Muscle of arm (tissue), 12 donors: ENCODE data around the gene ATP5F1B. TPM values are rescaled to one million over a fixed set of nuclear protein-coding genes. Genes with fewer than 3 reads are reported as not detected.
A peak's percentile ranks its signal among the peaks of the same experiment; 100 is the strongest.
"Not testable (repeated sequence)": the region's sequence is repeated elsewhere in the genome, so short reads cannot be mapped to it uniquely, and the experiment has no call there.

Experiments
- DNase-seq: peaks from one replicate; pipeline ENCODE4 v3.0.0-alpha.2; 2013
- polyA plus RNA-seq, 12 donors: library from polyadenylated mRNA; unstranded; fragments of 120-200 nt; gene quantifications; one replicate each; pipeline ENCODE4 v1.2.1, GENCODE V29; 2013; ENCODE audit not compliant: insufficient read length in 12 of 12

The ATP5F1B gene
- polyA plus RNA-seq, 12 donors = 327 to 788 (median 683) TPM; not detected in 1

- no peak for DNase-seq
These were observed 13.1 kb upstream of the ATP5F1B start for GRCh38 chr12:56658921-56659320.

GRCh38 chr12:56657416-56658379 lies 11.9 kb upstream of the ATP5F1B start:
- DNase-seq = no peak

GRCh38 chr12:56653781-56654180 lies 8.0 kb upstream of the ATP5F1B start:
- DNase-seq = not testable (repeated sequence)

- not testable (repeated sequence) for DNase-seq
These were observed 2.2 kb upstream of the ATP5F1B start for GRCh38 chr12:56648023-56648422.

- no peak for DNase-seq
These were observed 525 bp downstream of the ATP5F1B start for GRCh38 chr12:56645201-56645716.

- DNase-seq = no peak
These were observed 1.1 kb downstream of the ATP5F1B start for GRCh38 chr12:56644654-56645053.

- no peak for DNase-seq
These were observed 4.6 kb downstream of the ATP5F1B start for GRCh38 chr12:56641219-56641618.

- DNase-seq = no peak
These were observed 8.2 kb downstream of the ATP5F1B start for GRCh38 chr12:56637621-56638020.

GRCh38 chr12:56636675-56637540 lies 8.9 kb downstream of the ATP5F1B start:
- peak; percentile 100 for DNase-seq

- DNase-seq = peak; percentile 89
These were observed 9.7 kb downstream of the ATP5F1B start for GRCh38 chr12:56635806-56636674.

- DNase-seq = peak; percentile 55
These were observed 10.7 kb downstream of the ATP5F1B start for GRCh38 chr12:56634837-56635791.

- DNase-seq = peak; percentile 25
These were observed 11.4 kb downstream of the ATP5F1B start for GRCh38 chr12:56634242-56634836.

GRCh38 chr12:56633468-56634241 lies 12.1 kb downstream of the ATP5F1B start:
- DNase-seq = no peak

- no peak for DNase-seq
These were observed 12.9 kb downstream of the ATP5F1B start for GRCh38 chr12:56632701-56633467.

- DNase-seq = no peak
These were observed 13.7 kb downstream of the ATP5F1B start for GRCh38 chr12:56631790-56632700.

- peak; percentile 88 for DNase-seq
These were observed 15.6 kb downstream of the ATP5F1B start, which contains the start of gene BAZ2A for GRCh38 chr12:56630180-56630632. TSS of gene BAZ2A (minus strand) at chr12:56630326. CDS start at chr12:56617530, 12,796 bp downstream.
